T-cell (primary cell): Measurements from ENCODE around the gene AFF4. TPM values are rescaled to one million over a fixed set of nuclear protein-coding genes. Genes with fewer than 3 reads are reported as not detected.

Experiments used
- ATAC-seq, 4 experiments: fragments of 200-7000 bp in 3 of 4; fragments of 150-1000 bp in 1 of 4; cut with Tn5 transposase; replicated peaks in 1 of 4; 1 replicate in 3 of 4; 2 replicates in 1 of 4; pipeline ENCODE4 v1.10.0; 2021; ENCODE audit warnings: moderate library complexity in 3 of 4, mild to moderate bottlenecking in 2 of 4, moderate number of reproducible peaks in 1 of 4
- CTCF ChIA-PET, 2 donors: fragments of 300-600 bp; sonication (Branson Sonifier 250); formaldehyde crosslinking; loops; one replicate each; lab custom pipeline; 2022; ENCODE audit warnings: antibody characterized with exemption in 2 of 2; lab: Charles Lee
- POLR2A ChIA-PET, 2 donors: fragments of 300-600 bp; sonication (Branson Sonifier 250); formaldehyde crosslinking; loops; one replicate each; lab custom pipeline; 2022; ENCODE audit warnings: antibody characterized with exemption in 2 of 2; lab: Charles Lee
- DNase-seq, 35 experiments: peaks; one replicate each; pipeline versions ENCODE4 v3.0.0 to v3.0.0-alpha.2; 2013 to 2023
- H3K27ac ChIP-seq: one replicate; pipeline ENCODE4 v1.5.1; 2013; ENCODE audit warnings: low read length
- H3K27me3 ChIP-seq, 2 experiments: replicated peaks in 1 of 2; 1 replicate in 1 of 2; 2 replicates in 1 of 2; pipeline versions ENCODE4 v1.6.1 to v1.7.0; 2013; ENCODE audit warnings: low read length in 1 of 2, mixed read lengths in 1 of 2; ENCODE audit not compliant: control insufficient read depth in 2 of 2, insufficient read depth in 2 of 2; ENCODE audit errors: extremely low read depth in 1 of 2
- H3K36me3 ChIP-seq, 2 donors: 1 replicate in 1 of 2; 2 replicates in 1 of 2; pipeline versions ENCODE4 v1.6.1 to v1.7.0; 2013; ENCODE audit warnings: low read length in 1 of 2; ENCODE audit not compliant: control insufficient read depth in 2 of 2, insufficient read depth in 1 of 2; ENCODE audit errors: extremely low read depth in 1 of 2
- H3K4me1 ChIP-seq, 2 experiments: 1 replicate in 1 of 2; 2 replicates in 1 of 2; pipeline versions ENCODE4 v1.6.1 to v1.7.0; 2013; ENCODE audit warnings: low read length in 2 of 2, mixed read lengths in 1 of 2; ENCODE audit not compliant: insufficient read depth in 2 of 2, control insufficient read depth in 1 of 2; ENCODE audit errors: extremely low read depth in 1 of 2
- H3K4me3 ChIP-seq, 2 donors: 1 replicate in 1 of 2; 2 replicates in 1 of 2; pipeline versions ENCODE4 v1.5.1 to v1.7.0; 2013; ENCODE audit warnings: mild to moderate bottlenecking in 2 of 2, low read length in 1 of 2, moderate library complexity in 1 of 2; ENCODE audit not compliant: control insufficient read depth in 1 of 2; ENCODE audit errors: extremely low read depth in 1 of 2
- H3K9me3 ChIP-seq: 2 replicates; pipeline ENCODE4 v1.7.0; 2013
- H3K27ac Mint-ChIP-seq, 2 donors: one replicate each; pipeline ENCODE4 v1.8.0; 2020 to 2021; ENCODE audit warnings: mild to moderate bottlenecking in 2 of 2, mixed read lengths in 2 of 2
- H3K27me3 Mint-ChIP-seq, 2 donors: one replicate each; pipeline ENCODE4 v1.8.0; 2021 to 2022; ENCODE audit warnings: mixed read lengths in 2 of 2
- H3K36me3 Mint-ChIP-seq: one replicate; pipeline ENCODE4 v1.8.0; 2021; ENCODE audit warnings: mixed read lengths
- H3K4me1 Mint-ChIP-seq, 3 donors: one replicate each; pipeline ENCODE4 v1.8.0; 2020 to 2022; ENCODE audit warnings: mixed read lengths in 3 of 3, mild to moderate bottlenecking in 1 of 3
- H3K4me3 Mint-ChIP-seq, 3 donors: one replicate each; pipeline ENCODE4 v1.8.0; 2020 to 2022; ENCODE audit warnings: mild to moderate bottlenecking in 3 of 3, mixed read lengths in 3 of 3, moderate library complexity in 3 of 3
- H3K9me3 Mint-ChIP-seq, 3 donors: one replicate each; pipeline ENCODE4 v1.8.0; 2020 to 2022; ENCODE audit warnings: mixed read lengths in 3 of 3
- WGBS: methylation state at CpG from one replicate; pipeline ENCODE4 v1.1.5; 2013; ENCODE audit warnings: missing lambda C conversion rate; ENCODE audit not compliant: insufficient coverage; 5-methylcytosine and 5-hydroxymethylcytosine counted together
- total RNA-seq, 35 experiments: library from RNA in 6 of 35; stranded (reverse) in 6 of 35; fragments of 120-200 nt in 1 of 35; gene quantifications; one replicate each; pipeline versions ENCODE4 v1.2.1 to v1.2.4 and lab custom pipeline; 2013 to 2026

AFF4 gene
- total RNA-seq, 5 donors from 2014 or later (not counting 1 experiment from before 2014, with no cell fraction given): 44.2 to 74.1 (median 53.0) TPM

DNA sequence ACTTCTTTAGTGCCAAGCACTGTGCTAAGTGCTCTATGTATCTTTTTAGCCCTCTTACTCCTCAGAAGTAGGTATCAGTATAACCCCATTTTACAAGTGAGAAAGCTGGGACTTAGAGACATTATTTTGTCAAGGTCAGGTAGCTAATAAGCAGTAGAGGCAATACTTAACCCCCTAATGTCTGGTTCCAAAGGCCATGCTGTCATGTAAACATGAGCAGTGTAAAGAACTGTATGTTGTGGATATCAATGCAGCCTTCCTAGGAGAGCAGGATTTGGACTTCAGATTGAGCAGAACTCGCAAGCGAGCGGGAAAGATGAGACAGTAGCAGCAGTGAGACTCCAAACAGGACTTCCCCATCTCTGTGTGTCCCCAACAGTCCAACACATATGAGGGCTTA, 129.4 kb downstream of the AFF4 start:
- ChIA-PET CTCF (no interaction called here), POLR2A (interaction anchor here (0.6 kb wide), 2 partner anchors 16 to 218 kb away, joined by 3 to 8 read pairs; partner anchors contain the start of gene HSPA4 (in 1 of the 2))
- Mint-ChIP-seq H3K27me3 (peaks cover 14 to 22% of the 10 kb centered on the region in 2 donors), H3K27ac (no peak overlapping the region), H3K9me3 (no peaks in the 10 kb centered on the region), H3K4me3 (no peak overlapping the region), H3K36me3 (no peaks in the 10 kb centered on the region), H3K4me1 (peaks cover 10 to 15% (median 10%) of the 10 kb centered on the region in 3 donors)
- WGBS: no CpG with 5 or more reads among the region's 3 CpGs
- Histone ChIP-seq H3K36me3 (no peaks in the 10 kb centered on the region), H3K4me1 (peaks cover 0 to 15% of the 10 kb centered on the region in 2 experiments), H3K4me3 (no peak overlapping the region), H3K9me3 (no peaks in the 10 kb centered on the region), H3K27me3 (peaks cover 0 to 26% of the 10 kb centered on the region in 2 experiments), H3K27ac (no peak overlapping the region)
- DNase-seq (no peak), ATAC-seq (no peak)

DNA sequence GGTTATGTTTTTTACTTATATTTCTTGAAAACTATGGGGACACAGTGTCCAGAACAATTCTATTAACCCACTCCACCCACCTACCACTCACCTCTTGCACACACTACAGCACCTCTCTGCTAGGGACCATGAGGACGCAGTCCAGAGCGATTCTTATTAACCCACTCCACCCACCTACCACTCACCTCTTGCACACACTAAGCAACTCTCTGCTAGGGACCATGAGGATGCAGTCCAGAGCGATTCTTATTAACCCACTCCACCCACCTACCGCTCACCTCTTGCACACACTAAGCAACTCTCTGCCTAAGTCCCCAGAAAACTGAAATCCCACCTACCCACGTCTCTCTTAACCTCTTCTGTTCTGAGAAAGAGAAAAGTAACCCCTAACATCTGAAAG, 130.8 kb downstream of the AFF4 start:
- no peak overlapping the region for H3K4me3 ChIP-seq
- H3K4me3 Mint-ChIP-seq: peak overlapping the region in 1 of 3 donors; percentile 42
- H3K9me3 Mint-ChIP-seq: no peaks in the 10 kb centered on the region
- no peak overlapping the region for H3K27ac ChIP-seq
- H3K27me3 Mint-ChIP-seq: peaks cover 20 to 31% of the 10 kb centered on the region in 2 donors
- no peak for DNase-seq
- H3K27me3 ChIP-seq: peaks cover 2 to 39% of the 10 kb centered on the region in 2 experiments
- 87% methylated on average over 5 of the region's 5 CpGs for WGBS
- H3K27ac Mint-ChIP-seq: no peak overlapping the region
- peaks cover 10 to 17% (median 11%) of the 10 kb centered on the region in 3 donors for H3K4me1 Mint-ChIP-seq
- H3K36me3 ChIP-seq: no peaks in the 10 kb centered on the region
- ATAC-seq: no peak
- H3K4me1 ChIP-seq: peaks cover 0 to 15% of the 10 kb centered on the region in 2 experiments
- POLR2A ChIA-PET: no interaction called here
- no peaks in the 10 kb centered on the region for H3K36me3 Mint-ChIP-seq
- CTCF ChIA-PET: interaction anchor here in 1 of 2 donors (0.7 to 1.2 kb wide), 2 partner anchors 12 to 405 kb away, joined by 4 read pairs; no protein-coding TSS in a partner anchor
- no peaks in the 10 kb centered on the region for H3K9me3 ChIP-seq

GRCh38 chr5:132831095-132831860, 132.2 kb downstream of the AFF4 start:
- DNase-seq (no peak), ATAC-seq (no peak)
- H3K36me3 Mint-ChIP-seq: no peaks in the 10 kb centered on the region
- no peak overlapping the region for H3K4me3 ChIP-seq
- no peaks in the 10 kb centered on the region for H3K36me3 ChIP-seq
- peaks cover 3 to 47% of the 10 kb centered on the region in 2 experiments for H3K27me3 ChIP-seq
- CTCF ChIA-PET: no interaction called here
- H3K27me3 Mint-ChIP-seq: peaks cover 34 to 44% of the 10 kb centered on the region in 2 donors
- 94% methylated on average over 9 of the region's 15 CpGs for WGBS
- no peaks in the 10 kb centered on the region for H3K9me3 ChIP-seq
- H3K4me1 ChIP-seq: peaks cover 0 to 15% of the 10 kb centered on the region in 2 experiments
- peak overlapping the region; percentile 73 to 87 (median 77) for H3K4me3 Mint-ChIP-seq
- no peak overlapping the region for H3K27ac ChIP-seq
- H3K27ac Mint-ChIP-seq: no peak overlapping the region
- POLR2A ChIA-PET: no interaction called here
- H3K4me1 Mint-ChIP-seq: peaks cover 10 to 20% (median 11%) of the 10 kb centered on the region in 3 donors
- no peaks in the 10 kb centered on the region for H3K9me3 Mint-ChIP-seq

GRCh38 chr5:132830436-132831094, 132.9 kb downstream of the AFF4 start, which contains the start of gene SHROOM1:
Gene SHROOM1 (minus strand): TSS chr5:132830647. CDS start chr5:132826140, 4,507 bp downstream.
- ChIA-PET CTCF (interaction anchor here (1.0 to 1.2 kb wide), 2 partner anchors 10 to 53 kb away, joined by 4 to 5 read pairs; no protein-coding TSS in a partner anchor), POLR2A (interaction anchor here in 1 of 2 donors (0.6 kb wide), 1 partner anchor 281 kb away, joined by 4 read pairs; no protein-coding TSS in a partner anchor)
- ATAC-seq (peak; percentile 34 to 45 (median 42)), DNase-seq (peak in 1 of 35 experiments; percentile 36)
- Mint-ChIP-seq H3K4me1 (peaks cover 10 to 23% (median 11%) of the 10 kb centered on the region in 3 donors), H3K4me3 (peak within 1 kb of the TSS; percentile 81 to 88 (median 87)), H3K36me3 (no peaks in the 10 kb centered on the region), H3K9me3 (no peaks in the 10 kb centered on the region), H3K27ac (no peak within 1 kb of the TSS), H3K27me3 (peaks cover 35 to 49% of the 10 kb centered on the region in 2 donors)
- Histone ChIP-seq H3K4me3 (peak within 1 kb of the TSS; percentile 26 to 49), H3K9me3 (no peaks in the 10 kb centered on the region), H3K36me3 (no peaks in the 10 kb centered on the region), H3K27ac (no peak within 1 kb of the TSS), H3K4me1 (peaks cover 0 to 20% of the 10 kb centered on the region in 2 experiments), H3K27me3 (peaks cover 3 to 52% of the 10 kb centered on the region in 2 experiments)
- WGBS: 11% methylated on average over 77 of the region's 78 CpGs

DNA sequence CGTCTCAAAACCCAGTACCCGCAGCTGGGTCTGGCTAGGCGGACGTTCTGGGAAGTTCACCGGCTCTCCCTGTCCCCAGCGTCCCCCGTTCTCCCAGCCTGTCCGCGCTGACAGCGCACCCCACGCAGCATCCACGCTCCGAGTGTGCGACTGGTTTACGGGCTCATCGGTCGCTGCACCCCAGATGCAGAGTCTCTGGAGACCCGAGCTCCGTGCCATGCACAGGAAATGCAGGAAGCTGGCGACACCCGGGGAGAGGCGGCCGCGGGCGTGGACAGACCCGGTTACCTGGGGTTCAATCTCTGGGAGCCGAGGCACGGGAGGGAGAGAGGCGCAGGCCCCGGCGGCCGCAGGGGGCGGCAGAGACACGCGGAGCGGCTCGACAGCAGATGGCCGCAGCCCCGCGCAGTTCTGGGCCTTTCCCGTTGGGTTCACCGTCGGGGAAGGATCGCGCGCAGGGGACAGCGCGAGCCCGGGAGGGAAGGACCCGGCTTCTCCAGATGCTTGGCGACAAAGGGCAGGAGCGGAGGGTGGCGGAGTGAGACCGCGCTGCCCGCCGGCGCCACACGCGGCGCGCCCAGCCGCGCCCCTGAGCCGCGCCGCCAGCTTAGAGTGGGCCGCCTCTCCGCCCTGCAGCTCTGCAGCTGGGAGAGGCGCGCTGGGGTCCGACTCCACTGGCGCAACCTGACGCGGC, 133.5 kb downstream of the AFF4 start:
- DNase-seq (peak; percentile 31 to 83 (median 61)), ATAC-seq (peak; percentile 90 to 93 (median 91))
- Mint-ChIP-seq H3K36me3 (no peaks in the 10 kb centered on the region), H3K4me3 (peak overlapping the region; percentile 81 to 88 (median 87)), H3K27ac (no peak overlapping the region), H3K4me1 (peaks cover 10 to 23% (median 11%) of the 10 kb centered on the region in 3 donors), H3K9me3 (no peaks in the 10 kb centered on the region), H3K27me3 (peaks cover 35 to 53% of the 10 kb centered on the region in 2 donors)
- ChIA-PET POLR2A (interaction anchor here in 1 of 2 donors (0.6 kb wide), 1 partner anchor 280 kb away, joined by 4 read pairs; no protein-coding TSS in a partner anchor), CTCF (interaction anchor here (1.0 to 2.0 kb wide), 6 partner anchors 9 to 53 kb away, joined by 3 to 10 read pairs (median 4); no protein-coding TSS in a partner anchor)
- WGBS: 5% methylated on average over 75 of the region's 75 CpGs
- H3K4me3 ChIP-seq: peak overlapping the region; percentile 26 to 49
- H3K27ac ChIP-seq: no peak overlapping the region
- H3K36me3 ChIP-seq: no peaks in the 10 kb centered on the region
- H3K9me3 ChIP-seq: no peaks in the 10 kb centered on the region
- peaks cover 0 to 25% of the 10 kb centered on the region in 2 experiments for H3K4me1 ChIP-seq
- peaks cover 3 to 56% of the 10 kb centered on the region in 2 experiments for H3K27me3 ChIP-seq
